ENCODE measurements around the gene DNAH8. TPM values are rescaled to one million over a fixed set of nuclear protein-coding genes. Genes with fewer than 3 reads are reported as not detected.

Gene DNAH8
- total and polyA plus RNA-seq, 4 donors = 0.01 to 0.37 (median 0.11) TPM

DNA sequence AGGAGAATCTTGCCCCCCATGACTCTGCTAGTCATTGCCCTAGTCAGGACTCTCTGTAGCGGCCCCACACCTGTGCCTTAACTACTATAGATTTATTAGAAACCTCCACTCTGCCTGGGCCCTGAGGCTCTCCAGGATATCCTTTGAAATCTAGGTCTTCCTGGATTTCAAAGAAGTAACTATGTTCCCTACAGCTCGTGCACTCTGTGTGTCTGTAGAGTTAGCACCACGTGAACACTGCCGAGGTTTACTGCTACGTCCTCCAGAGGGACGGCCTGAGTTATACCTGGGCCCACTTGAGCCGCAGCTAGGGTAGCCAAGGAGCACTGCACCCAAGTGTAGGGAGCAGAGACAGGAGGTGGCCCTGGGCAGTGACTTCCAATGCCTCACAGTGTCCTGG lies 353.3 kb downstream of the DNAH8 start:
- WGBS, 2 donors = 74% methylated on average over 7 of the region's 7 CpGs
- no peak for DNase-seq
- ATAC-seq (ENCODE audit: insufficient read depth, low FRiP score) = no peak

DNA sequence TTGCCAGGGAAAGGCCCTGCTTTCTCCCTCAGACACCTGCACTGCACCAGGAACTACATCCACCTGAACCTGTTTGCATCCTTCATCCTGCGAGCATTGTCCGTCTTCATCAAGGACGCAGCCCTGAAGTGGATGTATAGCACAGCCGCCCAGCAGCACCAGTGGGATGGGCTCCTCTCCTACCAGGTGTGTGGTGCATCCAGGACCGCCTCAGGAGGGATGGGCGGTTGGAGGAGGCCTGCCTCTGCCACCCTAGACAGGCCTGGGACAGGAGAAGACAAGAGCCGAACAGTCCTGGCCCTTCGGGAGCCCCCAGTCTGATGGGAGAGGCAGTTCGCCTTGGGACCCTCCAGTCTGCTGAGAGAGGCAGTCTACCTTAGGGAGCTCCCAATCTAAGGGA lies 357.7 kb downstream of the DNAH8 start:
- ATAC-seq (ENCODE audit: insufficient read depth, low FRiP score) = no peak
- H3K27me3 ChIP-seq (ENCODE audit: control insufficient read depth in 3 of 3, insufficient read depth in 3 of 3, low read length in 2 of 3) = no peaks in the 10 kb centered on the region
- H3K9me3 ChIP-seq (ENCODE audit: control insufficient read depth in 4 of 4, insufficient read depth in 3 of 4, low read length in 3 of 4) = no peaks in the 10 kb centered on the region
- H3K27ac ChIP-seq (ENCODE audit: low read depth in 1 of 2, low read length in 1 of 2) = no peak overlapping the region
- 93 to 96% methylated on average over 9 of the region's 9 CpGs for WGBS, 2 donors
- H3K36me3 ChIP-seq (ENCODE audit: control insufficient read depth in 4 of 4, insufficient read depth in 4 of 4, low read length in 4 of 4) = no peaks in the 10 kb centered on the region
- no peak for DNase-seq
- no peak overlapping the region for H3K9ac ChIP-seq (ENCODE audit: insufficient read depth in 1 of 2, low read length in 2 of 2)
- H3K4me3 ChIP-seq = no peak overlapping the region
- no peaks in the 10 kb centered on the region for H3K4me1 ChIP-seq (ENCODE audit: control insufficient read depth in 5 of 5, insufficient read depth in 5 of 5, low read length in 5 of 5)
- TF ChIP-seq, protein P1, sequence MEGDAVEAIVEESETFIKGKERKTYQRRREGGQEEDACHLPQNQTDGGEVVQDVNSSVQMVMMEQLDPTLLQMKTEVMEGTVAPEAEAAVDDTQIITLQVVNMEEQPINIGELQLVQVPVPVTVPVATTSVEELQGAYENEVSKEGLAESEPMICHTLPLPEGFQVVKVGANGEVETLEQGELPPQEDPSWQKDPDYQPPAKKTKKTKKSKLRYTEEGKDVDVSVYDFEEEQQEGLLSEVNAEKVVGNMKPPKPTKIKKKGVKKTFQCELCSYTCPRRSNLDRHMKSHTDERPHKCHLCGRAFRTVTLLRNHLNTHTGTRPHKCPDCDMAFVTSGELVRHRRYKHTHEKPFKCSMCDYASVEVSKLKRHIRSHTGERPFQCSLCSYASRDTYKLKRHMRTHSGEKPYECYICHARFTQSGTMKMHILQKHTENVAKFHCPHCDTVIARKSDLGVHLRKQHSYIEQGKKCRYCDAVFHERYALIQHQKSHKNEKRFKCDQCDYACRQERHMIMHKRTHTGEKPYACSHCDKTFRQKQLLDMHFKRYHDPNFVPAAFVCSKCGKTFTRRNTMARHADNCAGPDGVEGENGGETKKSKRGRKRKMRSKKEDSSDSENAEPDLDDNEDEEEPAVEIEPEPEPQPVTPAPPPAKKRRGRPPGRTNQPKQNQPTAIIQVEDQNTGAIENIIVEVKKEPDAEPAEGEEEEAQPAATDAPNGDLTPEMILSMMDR (IDR thresholded peaks at IDR 0.05; ENCODE audit: control extremely low read depth, extremely low read depth) = no peak

More for the DNA sequence above, 353.3 kb downstream of the DNAH8 start:
- H3K27ac ChIP-seq (ENCODE audit: low read depth in 1 of 2, low read length in 1 of 2) = no peak overlapping the region
- no peaks in the 10 kb centered on the region for H3K9me3 ChIP-seq (ENCODE audit: control insufficient read depth in 4 of 4, insufficient read depth in 3 of 4, low read length in 3 of 4)
- H3K4me3 ChIP-seq = no peak overlapping the region
- no peaks in the 10 kb centered on the region for H3K36me3 ChIP-seq (ENCODE audit: control insufficient read depth in 4 of 4, insufficient read depth in 4 of 4, low read length in 4 of 4)
- H3K4me1 ChIP-seq (ENCODE audit: control insufficient read depth in 5 of 5, insufficient read depth in 5 of 5, low read length in 5 of 5) = no peaks in the 10 kb centered on the region
- no peak overlapping the region for H3K9ac ChIP-seq (ENCODE audit: insufficient read depth in 1 of 2, low read length in 2 of 2)
- TF ChIP-seq, protein P1 (IDR thresholded peaks at IDR 0.05; ENCODE audit: control extremely low read depth, extremely low read depth) = no peak
- H3K27me3 ChIP-seq (ENCODE audit: control insufficient read depth in 3 of 3, insufficient read depth in 3 of 3, low read length in 2 of 3) = peaks cover 0 to 3% (median 0%) of the 10 kb centered on the region in 3 donors

DNA sequence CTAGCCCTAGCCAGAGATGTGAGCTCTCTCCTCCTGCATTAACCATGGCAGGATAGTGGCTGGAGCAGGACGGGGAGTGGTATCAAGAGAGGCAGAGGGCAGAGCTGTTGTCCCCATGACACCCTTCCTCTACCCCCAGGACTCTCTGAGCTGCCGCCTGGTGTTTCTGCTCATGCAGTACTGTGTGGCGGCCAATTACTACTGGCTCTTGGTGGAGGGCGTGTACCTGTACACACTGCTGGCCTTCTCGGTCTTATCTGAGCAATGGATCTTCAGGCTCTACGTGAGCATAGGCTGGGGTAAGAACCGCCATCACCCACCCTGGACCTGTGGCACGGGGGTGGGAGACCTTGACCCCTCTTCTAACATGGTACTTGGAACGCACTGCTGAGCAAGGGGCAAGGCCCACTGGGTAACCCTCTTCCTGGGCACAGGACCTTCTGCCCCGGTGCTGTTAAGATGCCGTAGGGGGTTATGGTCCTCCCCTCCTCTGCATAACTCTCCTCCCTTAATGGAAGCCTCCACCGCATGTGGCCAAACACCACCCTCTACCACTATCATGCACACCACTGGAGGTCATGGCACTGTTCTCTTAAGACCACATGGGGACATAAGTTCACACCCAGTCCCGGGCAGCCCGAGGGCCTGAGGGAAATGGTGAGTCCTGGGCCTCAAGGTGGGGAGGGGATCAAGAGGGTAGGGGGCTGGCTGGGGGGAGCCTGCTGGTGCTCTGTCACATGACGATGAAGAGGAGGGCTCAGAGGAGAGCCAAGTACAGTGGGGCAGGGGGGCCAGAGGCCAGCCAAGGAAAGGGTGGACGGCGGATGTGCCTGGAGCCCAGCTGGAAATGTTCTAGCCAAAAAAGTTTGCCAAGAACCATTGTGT lies 358.6 kb downstream of the DNAH8 start:
- no peak overlapping the region for H3K27ac ChIP-seq (ENCODE audit: low read depth in 1 of 2, low read length in 1 of 2)
- no peak for ATAC-seq (ENCODE audit: insufficient read depth, low FRiP score)

More for the DNA sequence above, 358.6 kb downstream of the DNAH8 start:
- Histone ChIP-seq H3K4me3 (no peak overlapping the region), H3K4me1 (ENCODE audit: control insufficient read depth in 5 of 5, insufficient read depth in 5 of 5, low read length in 5 of 5) (no peaks in the 10 kb centered on the region), H3K9ac (ENCODE audit: insufficient read depth in 1 of 2, low read length in 2 of 2) (no peak overlapping the region), H3K36me3 (ENCODE audit: control insufficient read depth in 4 of 4, insufficient read depth in 4 of 4, low read length in 4 of 4) (no peaks in the 10 kb centered on the region), H3K27me3 (ENCODE audit: control insufficient read depth in 3 of 3, insufficient read depth in 3 of 3, low read length in 2 of 3) (no peaks in the 10 kb centered on the region), H3K9me3 (ENCODE audit: control insufficient read depth in 4 of 4, insufficient read depth in 3 of 4, low read length in 3 of 4) (no peaks in the 10 kb centered on the region)
- TF ChIP-seq, protein P1 (IDR thresholded peaks at IDR 0.05; ENCODE audit: control extremely low read depth, extremely low read depth) = no peak
- WGBS, 2 donors = 88 to 92% methylated on average over 17 of the region's 17 CpGs
- DNase-seq = peak; percentile 6 to 34 (median 14)
